ENCODE data around the gene CCDC97.

The CCDC97 gene

DNA sequence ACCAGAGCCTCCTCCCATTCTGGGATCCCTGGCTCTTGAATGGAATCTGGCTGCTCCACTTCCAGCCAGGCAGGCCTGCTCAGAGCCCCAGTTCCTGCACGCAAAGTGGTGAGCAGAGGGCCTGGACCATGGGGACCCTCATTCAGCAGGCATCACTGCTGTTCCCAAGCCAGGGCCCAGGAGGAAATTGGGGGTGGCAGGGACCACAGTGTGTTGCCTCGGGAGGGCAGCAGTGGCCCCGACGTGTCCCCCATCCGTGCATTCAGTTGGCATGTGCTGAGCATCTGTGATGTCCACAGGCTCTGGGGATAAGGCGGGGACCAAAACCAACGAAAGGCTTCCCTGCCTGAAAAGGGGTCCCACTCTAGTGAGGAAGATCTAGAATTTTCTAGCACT lies 11.2 kb downstream of the CCDC97 start:
- no peak for DNase-seq

DNA sequence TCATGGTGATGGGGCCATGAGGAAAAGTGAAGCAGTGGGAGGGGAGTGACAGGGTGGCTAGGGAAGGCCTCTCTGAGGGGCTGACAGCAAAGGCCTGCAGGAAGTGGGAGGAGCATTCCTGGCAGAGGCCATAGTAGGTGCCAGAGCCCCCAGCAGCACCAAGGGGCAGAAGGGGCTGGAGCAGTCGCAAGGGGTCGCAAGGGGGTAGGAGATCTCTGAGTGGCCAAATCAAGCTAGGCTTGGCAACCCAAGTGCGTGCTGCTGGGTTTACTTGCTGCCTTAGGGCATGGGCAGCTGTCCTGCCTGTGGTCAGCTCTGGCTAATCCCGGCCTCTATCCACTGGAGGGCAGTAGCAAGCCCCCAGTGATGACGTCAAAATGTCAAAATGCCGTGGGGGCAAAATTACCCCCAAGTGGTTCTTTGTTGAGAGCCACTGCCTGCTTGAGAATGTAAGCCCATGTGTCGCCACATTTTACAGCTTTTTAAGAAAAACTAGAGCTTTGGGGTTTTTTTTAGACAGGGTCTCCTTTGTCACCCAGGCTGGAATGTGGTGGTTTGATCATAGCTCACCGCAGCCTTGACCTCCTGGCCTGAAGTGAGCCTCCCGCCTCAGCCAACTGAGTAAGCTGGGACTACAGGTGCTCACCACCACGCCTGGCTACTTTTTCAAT lies 11.8 kb downstream of the CCDC97 start:
- no peak for DNase-seq

DNA sequence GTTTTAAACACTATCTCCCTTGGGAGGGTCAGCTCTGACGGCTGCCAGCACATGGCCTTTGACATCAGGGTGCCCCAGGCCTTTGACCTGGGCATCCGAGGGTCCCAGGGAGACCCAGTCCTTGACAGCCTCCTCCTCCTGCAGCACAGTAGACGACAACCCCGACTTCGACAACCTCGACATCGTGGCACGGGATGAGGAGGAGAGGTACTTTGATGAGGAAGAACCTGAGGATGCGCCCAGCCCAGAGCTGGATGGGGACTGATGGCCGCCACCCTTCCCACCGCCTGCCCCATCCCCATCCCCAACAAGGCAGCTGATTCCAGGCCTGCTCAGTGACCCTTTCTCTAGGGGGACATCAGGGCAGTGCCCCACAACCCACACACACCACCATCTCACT lies 12.5 kb downstream of the CCDC97 start:
- DNase-seq = no peak

DNA sequence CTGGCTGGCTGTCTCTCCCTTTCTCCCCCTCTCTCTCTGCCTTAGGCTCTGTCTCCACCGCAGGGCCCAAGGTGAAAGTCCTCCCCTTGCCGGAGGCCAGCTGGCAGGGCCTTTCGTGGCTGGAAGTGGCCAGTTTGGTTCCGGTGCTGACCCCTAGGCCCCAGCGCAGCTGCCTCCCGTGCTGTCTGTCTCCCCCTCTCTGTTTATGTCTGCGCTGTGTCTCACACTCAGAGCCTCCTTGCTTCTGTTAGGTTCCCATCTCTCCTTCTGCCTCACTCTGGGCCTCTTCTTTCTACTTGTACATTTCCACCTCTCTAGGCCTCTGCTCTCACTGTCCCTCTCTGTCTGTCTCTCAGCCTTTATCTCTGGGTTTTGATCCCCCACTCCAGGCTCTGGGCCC lies 13.1 kb downstream of the CCDC97 start:
- DNase-seq = no peak

DNA sequence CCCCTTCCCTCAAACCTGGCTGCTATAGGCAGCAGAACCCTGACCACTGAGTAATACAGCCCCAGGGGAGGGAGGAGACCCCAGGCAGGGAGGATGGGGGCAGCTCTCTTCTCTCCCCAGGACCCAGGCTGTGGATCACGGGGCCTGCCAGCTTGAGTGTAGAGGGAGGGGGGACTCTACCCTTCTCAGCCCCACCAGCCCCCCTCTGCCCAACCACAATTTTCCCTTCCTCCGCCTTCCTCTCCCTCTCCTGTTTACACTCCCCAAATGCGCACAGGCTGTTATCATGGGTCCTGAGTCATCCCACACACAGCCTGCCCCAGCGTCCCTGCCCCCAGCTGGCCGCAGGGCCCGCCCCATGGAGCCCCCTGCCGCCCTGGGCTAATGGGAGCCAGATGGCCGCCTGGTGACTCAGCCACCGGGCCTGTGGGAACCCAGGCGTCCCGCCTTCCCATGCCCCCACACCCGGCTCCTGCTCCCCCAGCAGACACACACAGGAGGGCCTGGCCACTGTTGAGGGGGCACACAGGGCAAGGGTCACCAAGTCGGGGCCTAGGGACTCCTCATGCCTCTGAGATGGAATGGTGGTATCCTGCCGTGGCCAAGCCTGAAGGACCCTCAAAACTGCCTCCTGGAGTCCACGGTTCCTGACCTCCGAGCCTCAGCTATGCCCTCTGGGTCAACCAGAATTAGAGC lies 13.6 kb downstream of the CCDC97 start:
- no peak for DNase-seq

DNA sequence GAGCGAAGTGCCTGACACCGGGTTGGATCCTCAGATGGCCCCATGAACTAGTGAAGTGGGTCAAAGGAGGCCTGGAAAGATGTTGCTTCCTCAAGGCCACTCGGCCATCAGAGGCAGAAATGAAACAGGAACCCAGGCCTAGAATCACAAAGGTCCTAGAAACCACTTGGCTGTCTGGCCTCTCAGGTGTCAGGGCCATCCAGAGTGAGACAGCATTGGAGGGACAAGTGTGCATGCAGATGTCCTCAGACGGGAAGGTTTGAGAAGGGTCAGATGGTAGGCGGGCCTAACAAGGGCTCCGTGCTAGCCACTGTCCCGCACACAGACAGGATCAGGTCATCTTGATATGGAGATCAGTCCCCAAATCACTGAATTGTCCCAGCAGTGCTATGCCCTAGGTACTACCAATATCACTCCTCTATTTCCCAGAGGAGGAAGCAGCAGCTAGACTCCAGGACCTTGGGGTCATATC lies 14.3 kb downstream of the CCDC97 start:
- no peak for DNase-seq

DNA sequence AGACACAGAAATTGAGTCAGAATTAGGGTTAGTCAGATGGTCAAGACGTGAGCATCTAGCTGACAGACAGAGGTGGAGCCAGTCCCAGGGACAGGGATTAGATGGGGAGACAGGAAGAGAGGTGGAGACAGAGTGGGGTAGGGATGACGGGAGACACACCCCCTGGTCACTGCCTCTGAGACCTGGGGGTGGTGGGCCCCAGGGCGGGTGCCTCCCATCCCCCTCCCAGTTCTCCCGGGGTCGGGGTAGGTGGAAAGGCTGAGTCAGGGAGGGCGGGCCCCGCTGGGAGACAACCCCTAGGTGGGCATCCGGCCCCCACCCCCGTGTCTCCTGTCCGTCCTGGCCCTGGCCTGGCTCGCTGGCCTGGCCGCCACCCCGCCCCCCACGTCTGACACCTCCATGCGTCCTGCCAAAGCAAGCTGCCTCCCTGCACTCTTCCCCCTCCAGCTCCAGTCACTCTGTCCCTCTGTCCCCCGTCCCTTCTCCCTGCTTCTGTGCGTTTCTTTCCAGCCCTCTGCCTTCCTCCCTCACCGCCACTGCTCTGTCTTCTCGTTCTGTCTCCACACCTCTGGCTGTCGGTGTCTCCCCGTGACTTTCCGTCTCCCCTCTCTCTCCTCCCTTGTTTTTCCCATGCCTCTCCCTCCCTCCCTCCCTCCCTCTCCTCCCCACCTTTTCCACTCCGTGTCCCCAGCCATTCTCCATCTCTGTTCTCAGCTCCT lies 15.1 kb downstream of the CCDC97 start:
- DNase-seq = no peak

DNA sequence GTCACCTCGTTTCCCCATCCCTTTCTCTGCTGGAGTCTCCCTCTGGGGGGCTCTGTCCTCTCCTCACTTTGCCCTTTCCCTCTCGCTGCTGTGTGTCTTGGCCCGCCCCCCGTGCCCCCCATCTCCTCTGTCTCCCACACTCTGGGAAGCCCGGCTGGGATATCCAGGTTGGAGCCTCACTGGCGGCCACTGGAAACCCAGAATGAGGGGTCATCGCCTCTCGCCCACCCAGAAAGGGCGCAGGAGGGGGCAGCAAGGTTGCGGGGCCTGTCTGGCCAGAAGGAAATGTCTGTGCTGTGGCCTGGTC lies 15.6 kb downstream of the CCDC97 start:
- no peak for DNase-seq

DNA sequence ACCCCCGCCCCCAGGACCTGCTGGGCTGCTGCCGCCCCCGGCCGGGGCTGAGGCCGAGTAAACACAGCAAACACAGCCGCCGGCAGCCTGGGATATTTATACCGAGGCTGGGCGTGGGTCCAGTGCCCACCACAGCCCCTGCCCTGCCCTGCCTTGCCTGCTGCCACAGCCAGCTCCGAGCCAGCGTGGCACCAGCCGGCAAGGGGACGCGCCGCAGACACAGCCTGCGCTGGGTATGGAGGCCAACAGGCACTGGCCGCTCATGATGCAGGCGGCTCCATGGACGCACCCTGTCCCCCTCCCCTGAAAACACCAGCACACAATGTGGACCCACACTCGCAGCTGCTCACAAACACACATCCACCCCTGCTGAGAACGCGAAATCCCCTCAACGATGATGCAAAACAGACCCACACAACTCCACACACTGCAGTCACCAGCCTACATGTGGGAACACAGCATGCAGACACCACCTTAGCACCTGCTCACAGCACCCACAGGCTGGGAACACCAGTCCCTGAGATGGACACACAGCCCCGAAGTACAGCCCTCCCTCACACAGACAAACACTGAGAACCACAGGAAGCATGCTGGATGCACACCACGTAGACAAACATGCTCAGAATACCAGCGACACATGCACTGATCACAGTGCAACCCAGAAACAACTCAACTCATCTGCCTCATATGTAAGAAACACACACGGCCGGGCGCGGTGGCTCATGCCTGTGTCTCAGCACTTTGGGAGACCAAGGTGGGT lies 16.2 kb downstream of the CCDC97 start:
- no peak for DNase-seq

DNA sequence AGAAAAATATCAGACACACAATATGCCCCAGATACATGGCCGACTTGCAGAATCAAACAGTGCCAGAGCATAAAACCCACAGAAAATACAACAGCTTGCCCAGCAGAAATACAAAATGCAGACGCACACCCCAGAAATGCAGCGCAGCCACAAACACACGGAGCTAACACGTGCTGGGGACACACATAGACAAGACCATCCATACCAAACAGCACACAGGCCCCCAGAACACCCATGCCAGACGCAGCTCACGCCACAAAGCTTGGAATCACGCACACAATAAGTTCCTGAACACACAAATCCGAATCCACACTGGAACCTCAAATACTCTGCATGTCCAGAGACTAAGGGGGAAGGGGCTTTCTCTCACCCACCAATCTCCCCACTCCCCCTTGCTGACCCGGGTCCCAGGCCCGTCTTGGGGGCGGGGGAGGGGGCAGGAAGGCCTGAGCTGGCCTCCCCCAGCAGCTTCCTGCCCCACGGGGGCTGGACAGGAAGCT lies 17.2 kb downstream of the CCDC97 start:
- no peak for DNase-seq

DNA sequence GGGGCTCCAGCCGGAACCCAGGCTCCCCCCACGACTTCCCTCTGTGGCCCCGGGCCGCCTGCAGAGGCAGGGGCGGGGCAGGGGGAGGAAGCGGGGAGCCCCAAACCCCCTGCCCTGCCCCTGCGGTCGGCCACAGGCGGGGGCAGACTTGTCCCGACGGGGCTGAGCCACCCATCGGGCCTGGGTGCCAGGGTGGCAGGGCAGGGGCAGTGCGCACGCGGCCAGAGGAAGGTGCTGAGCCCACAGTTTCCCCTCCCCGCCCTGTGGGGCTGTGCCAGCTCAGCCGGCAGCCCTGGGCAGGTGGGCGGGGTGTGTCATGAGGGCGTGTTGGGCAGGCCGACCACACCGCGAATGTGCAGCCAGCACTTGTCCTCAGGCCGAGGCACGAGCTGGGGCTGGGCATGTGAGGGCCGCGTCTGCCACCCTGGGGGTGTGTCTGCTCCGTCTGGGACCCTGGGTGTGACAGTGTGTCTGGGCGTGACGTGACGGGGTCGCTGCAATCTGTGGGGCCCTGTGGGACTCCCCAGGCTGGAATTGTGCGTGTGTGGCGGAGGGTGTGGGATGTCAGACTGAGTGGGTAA lies 17.7 kb downstream of the CCDC97 start:
- DNase-seq = peak; percentile 92

DNA sequence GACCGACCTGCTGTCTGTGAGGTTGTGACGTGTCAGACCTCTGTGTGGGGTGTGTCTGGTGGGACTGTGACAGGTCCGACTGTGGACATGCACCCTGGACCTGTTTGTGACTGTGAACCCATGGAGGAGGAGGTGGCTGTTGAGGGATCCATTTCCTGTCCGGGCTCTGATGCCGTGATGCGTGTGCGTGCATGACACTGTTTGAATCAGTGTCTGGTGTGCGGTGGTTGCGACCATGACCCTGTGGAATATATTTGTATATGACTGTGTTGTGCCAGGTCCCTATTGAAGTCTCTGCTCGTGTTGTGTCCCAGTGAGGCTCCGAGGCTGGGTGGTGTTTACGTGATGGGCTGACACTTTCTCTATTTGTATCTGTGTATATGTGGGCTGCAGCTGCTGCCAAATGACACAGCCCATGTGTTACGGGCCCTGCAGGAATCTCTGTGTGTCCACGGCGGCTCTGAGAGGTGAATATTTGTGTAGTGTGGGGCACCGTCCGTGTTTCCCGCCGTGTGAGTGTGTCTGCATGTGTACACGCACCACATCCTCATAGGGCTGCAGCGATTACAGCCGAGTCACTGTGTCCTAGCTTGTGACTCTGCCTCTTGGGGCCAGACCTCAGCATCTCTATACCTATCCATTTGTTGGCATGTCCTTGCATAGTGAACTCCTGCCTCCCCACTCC lies 18.3 kb downstream of the CCDC97 start:
- no peak for DNase-seq

DNA sequence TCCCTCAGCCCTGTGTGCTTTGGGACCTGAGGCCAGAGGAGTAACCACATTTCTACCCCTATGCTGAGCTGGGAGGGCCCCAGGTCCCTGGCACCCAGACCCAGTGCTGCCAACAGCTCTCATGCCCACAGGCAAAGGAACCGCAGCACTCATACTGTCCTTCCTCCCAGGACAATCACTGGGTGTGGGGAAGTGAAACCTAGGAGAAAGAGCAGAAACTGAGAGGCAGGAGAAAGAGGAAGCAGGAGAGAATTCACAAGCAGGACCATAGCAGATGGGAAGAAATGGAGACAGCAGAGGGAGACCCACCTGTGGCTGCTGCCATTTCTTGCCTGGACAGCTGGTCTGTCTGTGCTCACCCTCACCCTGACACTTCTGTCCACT lies 18.9 kb downstream of the CCDC97 start:
- DNase-seq = no peak

DNA sequence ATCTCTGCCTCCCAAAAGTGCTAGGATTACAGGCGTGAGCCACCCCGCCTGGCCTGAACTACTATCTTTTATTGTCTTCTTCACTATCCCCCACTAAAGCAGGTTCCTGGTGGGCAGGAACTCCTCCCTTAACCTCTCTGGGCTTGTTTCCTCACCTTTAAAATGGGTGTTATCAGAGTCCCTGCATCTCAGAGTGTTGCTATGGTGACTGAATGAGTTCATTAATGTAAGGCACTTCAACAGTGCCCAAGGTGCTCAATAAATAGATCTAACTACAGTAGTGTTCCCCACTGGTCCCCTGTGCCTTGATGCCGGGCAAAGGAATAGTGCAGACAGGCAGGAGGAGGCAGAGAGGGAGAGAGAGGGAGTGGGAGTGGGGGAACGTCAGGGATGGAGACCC lies 20.5 kb downstream of the CCDC97 start:
- DNase-seq = peak; percentile 54

DNA sequence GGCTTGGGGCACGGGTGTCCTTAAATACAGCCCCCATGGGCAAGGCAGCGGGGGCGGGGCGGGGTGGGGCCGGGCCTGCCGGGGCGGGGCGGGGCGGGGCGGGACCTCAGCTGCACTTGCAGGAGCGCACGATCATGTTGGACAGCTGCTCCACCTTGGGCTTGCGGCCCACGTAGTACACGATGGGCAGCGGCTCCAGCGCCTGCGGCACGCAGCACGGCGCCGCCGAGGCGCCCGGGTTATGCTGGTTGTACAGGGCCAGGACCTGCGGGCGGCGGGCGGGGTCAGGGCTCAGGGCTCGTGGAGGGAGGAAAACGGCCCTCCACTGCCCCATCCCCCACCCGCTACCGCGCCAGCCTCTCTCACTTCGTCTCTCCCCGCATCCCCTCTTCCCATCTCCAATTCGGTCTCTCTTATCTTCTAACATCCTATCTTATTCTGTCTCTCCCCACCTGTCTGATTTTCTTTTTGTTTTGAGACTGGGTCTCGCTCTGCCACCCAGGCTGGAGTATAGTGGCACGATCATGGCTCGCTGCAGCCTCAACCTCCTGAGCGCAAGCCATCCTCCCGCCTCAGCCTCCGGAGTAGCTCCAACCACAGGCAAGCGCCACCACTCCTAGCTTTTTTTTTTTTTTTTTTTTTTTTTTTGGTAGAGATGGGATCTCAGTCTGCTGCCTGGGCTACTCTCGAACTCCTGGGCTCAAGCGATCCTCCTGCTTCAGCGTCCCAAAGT lies 21.1 kb downstream of the CCDC97 start:
- no peak for DNase-seq

DNA sequence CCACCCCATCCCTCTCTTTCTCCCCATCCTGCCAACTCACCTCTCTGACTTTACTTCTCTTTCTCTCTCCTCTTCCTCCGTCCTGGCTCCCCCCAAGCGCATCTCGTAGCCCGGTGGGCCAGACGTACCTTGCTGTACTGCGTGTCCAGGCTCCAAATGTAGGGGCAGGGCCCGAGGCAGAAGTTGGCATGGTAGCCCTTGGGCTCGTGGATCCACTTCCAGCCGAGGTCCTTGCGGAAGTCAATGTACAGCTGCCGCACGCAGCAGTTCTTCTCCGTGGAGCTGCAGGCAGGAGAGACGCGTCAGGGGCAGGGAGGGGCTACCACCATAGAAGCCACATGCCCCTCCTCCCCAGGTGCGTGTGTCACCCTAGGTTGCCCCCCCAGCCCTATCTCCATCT lies 22.0 kb downstream of the CCDC97 start:
- no peak for DNase-seq

DNA sequence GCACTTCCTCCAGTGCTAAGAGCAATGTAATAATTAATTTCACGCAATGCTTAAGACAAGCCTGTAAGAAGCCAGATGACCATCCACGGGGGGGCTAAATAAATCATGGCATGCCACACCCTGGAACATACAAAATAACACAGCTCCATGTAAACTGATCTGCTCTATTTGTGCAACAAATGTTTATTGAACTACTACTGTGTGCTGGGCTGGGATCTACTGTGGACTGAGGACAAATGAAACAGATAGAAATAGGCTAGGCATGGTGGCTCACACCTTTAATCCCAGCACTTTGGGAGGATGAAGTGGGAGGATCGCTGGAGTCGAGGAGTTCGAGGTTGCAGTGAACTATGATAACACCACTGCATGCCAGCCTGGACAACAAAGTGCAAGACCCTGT lies 22.5 kb downstream of the CCDC97 start:
- DNase-seq = no peak

DNA sequence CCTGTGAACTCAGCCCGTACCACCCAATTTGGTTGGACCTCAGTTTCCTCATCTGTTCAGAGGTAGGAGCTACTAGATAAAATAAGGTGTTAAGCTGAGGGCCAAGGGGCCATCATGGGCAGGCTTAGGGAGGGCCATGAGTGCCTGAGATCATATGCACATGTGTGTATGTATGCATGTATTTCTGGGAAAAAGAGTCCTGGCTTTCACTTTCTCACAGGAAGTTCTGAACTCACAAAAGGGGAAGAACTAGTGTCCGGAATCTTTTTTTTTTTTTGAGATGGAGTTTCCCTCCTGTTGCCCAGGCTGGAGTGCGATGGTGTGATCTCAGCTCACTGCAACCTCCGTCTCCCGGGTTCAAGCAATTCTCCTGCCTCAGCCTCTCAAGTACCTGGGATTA lies 24.8 kb downstream of the CCDC97 start:
- DNase-seq = no peak

DNA sequence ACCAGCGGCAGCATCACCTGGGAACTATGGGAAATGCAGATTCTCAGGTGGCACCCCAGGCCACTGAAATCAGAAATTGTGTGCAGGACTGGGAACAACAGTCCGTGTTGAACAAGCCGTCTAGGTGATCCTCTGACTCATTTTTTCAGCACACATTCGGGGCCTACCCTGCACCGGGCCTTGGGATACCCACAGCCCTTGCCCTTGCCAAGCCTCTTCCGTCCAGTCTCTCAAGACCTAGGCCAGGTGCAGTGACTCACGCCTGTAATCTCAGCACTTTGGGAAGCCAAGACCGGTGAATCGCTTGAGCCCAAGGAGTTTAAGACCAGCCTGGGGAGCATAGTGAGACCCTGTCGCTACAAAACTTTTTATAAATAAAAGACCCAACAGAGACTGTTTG lies 25.5 kb downstream of the CCDC97 start:
- no peak for DNase-seq

DNA sequence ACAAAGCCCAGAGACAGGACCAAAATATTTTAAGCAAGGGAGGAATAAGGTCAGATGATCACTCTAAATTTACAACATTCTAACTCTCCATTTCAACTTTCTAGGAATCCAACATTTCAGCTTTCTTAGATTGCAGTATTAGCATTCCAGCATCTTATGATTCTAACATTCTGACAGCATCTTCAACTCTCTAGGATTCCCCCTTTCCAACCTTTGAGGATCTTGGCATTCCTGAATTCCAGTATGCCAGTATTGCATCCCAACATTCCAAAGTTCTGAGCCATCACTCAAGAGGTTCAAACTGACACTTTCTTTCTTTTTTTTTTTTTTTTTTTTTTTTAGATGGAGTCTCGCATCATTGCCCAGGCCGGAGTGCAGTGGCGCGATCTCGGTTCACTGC lies 30.0 kb downstream of the CCDC97 start:
- no peak for DNase-seq

DNA sequence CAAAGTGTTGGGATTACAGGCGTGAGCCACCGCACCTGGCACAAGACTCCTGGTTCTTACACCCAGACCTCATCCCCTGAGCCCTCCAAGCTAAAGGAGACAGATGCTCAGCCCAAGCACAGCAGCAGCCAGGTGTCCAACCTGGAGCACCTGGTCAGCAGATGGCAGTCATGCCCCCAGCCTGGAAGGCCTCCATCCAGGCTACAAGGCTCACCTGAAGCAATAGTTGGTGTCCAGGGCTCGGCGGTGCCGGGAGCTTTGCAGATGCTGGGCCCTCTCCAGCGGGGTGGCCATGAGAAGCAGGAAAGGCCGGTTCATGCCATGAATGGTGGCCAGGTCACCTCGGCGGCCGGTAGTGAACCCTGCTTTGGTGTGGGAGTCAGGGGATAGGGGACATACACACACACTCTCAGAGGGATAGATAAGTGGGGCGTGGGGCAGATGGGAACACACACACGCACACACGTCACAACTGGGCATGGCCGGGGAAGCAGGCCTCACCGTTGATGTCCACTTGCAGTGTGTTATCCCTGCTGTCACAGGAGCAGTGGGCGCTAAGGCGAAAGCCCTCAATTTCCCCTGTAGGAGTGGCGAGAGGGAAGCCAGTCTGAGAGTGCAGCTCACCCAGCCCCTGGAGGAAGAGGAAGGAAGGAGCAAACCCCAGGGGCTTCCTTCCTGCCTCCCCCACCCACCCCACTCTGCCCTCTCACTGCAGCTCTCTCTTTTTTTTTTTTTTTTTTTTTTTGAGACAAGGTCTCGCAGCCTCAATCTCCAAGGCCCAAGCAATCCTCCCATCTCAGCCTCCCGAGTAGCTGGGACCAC lies 31.9 kb downstream of the CCDC97 start:
- DNase-seq = no peak
